Neural progenitor cell (in vitro differentiated cells): Measurements from ENCODE around the gene PRKCE.

Source experiments
- EZH2 ChIP-seq: fragments of 200-600 bp; sonication (generic); IDR thresholded peaks from 2 replicates; pipeline ENCODE4 v1.6.1; 2017; ENCODE audit warnings: antibody characterized with exemption, mild to moderate bottlenecking, moderate library complexity
- EZH2phosphoT487 ChIP-seq: fragments of 200-600 bp; sonication (generic); IDR thresholded peaks from 2 replicates; pipeline ENCODE4 v1.6.1; 2017; ENCODE audit warnings: antibody characterized with exemption
- TF ChIP-seq, protein P1 (sequence below): fragments of 200-600 bp; sonication (generic); IDR thresholded peaks from 2 replicates; pipeline ENCODE4 v1.5.1; 2017; ENCODE audit warnings: antibody characterized with exemption, mild to moderate bottlenecking

DNA sequence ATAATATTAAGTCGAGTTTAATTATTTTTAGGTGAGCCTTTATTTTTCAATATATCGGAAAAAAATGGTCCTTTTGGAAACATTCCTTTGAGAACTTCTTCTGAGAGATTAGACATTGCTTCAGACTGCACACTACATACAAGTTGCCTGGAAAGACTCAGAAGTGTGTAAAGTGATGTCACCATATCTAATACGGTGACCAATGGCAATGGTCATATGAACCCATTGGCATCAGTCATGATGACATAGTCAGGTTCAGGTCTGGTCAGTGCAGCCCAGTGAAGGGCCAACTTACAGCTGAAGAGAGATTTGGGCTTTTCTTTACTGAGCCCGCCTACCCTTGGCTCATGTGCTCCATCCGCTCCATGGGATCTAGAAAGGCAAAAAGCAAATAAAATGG is 362.3 kb downstream of the PRKCE start:
- TF ChIP-seq, protein P1, sequence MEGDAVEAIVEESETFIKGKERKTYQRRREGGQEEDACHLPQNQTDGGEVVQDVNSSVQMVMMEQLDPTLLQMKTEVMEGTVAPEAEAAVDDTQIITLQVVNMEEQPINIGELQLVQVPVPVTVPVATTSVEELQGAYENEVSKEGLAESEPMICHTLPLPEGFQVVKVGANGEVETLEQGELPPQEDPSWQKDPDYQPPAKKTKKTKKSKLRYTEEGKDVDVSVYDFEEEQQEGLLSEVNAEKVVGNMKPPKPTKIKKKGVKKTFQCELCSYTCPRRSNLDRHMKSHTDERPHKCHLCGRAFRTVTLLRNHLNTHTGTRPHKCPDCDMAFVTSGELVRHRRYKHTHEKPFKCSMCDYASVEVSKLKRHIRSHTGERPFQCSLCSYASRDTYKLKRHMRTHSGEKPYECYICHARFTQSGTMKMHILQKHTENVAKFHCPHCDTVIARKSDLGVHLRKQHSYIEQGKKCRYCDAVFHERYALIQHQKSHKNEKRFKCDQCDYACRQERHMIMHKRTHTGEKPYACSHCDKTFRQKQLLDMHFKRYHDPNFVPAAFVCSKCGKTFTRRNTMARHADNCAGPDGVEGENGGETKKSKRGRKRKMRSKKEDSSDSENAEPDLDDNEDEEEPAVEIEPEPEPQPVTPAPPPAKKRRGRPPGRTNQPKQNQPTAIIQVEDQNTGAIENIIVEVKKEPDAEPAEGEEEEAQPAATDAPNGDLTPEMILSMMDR = no peak
- no peak for TF ChIP-seq EZH2
- TF ChIP-seq EZH2phosphoT487 = no peak
